DMS114 treated with DMSO at 0.1 percent for 48 hours (cell line): ENCODE data around the gene CFAP44.
"Not testable (repeated sequence)": the region's sequence is repeated elsewhere in the genome, so short reads cannot be mapped to it uniquely, and the experiment has no call there.

ENCODE experiments used
- DNase-seq: peaks from one replicate; lab custom pipeline; 2025; ENCODE audit not compliant: unreplicated experiment; lab: John Stamatoyannopoulos, UW

Gene CFAP44

DNA sequence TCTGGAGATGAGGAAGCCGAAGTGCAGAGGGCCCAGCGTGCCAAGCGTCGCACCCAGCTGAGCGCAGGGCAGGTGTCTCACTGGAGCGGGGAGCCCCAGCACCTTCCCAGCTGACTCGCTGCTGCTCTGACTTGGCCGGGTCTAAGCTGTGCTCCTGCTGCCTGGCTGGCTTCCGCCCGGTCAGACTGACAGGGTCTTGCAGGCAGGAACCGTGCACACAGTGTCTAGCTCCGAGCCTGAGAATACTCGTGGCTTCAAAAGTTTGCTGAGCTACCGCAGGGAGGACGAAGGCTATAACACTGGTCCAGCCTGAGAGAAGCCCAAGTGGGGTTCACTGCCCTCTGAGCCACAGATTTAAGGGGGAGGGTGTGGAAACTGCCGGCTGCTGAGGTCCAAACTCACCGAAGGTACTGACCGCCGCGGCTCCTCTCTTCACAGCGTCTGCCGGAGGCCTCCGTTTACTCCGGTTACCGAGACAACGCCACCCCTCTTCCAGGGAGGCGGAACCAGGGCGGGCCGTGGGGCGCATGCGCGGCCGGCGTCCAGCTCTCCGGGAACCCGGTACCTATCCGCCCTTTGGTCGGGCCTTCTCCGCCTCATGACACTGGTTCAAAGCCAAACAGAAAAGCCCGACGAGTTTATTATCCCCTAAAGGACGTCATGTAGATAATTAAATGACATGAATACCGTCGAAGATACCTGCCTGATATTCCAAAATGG lies at the start of gene CFAP44:
Gene CFAP44 (minus strand): TSS at position 443 of the 720 bp plus-strand sequence. CDS start 7,829 bp downstream, outside the sequence.
- no peak for DNase-seq

DNA sequence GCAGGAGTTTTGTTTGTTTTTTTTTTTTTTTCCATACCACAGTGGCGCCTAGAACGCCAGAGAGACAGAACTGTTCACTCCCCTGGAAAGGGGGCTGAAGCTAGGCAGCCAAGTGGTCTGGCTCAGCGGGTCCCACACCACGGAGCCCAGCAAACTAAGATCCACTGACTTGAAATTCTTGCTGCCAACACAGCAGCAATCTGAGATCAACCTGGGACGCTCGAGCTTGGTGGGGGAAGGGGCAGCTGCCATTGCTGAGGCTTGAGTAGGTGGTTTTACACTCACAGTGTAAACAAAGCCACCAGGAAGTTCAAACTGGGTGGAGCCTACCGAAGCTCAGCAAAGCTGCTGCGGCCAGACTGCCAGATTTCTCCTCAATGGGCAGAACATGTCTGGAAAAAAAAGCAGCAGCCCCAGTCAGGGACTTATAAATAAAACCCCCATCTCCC lies 43.9 kb upstream of the CFAP44 start:
- no peak for DNase-seq

GRCh38 chr3:113468539-113468938 lies 27.2 kb upstream of the CFAP44 start:
- DNase-seq = no peak

- no peak for DNase-seq
Measured at GRCh38 chr3:113461488-113461887, 20.2 kb upstream of the CFAP44 start.

GRCh38 chr3:113458554-113458953 lies 17.3 kb upstream of the CFAP44 start:
- DNase-seq = not testable (repeated sequence)

GRCh38 chr3:113455446-113455845 lies 14.2 kb upstream of the CFAP44 start:
- DNase-seq = no peak

DNA sequence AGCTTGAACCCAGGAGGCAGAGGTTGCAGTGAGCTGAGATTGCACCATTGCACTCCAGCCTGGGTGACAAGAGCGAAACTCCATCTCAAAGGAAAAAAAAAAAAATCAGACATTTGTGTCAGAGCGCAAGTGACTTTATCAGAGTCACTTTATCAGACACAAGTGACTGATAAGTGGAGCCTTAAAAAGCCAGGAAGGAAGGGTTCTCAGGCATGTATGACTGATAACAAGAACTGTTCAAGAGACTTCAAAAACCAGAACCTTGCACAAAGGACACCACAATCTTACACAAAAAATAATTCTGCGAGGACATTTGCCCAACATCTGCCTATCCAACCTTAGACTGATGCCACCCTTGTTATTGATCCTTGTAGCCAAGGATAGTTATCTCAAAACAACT lies 13.3 kb upstream of the CFAP44 start:
- no peak for DNase-seq

DNA sequence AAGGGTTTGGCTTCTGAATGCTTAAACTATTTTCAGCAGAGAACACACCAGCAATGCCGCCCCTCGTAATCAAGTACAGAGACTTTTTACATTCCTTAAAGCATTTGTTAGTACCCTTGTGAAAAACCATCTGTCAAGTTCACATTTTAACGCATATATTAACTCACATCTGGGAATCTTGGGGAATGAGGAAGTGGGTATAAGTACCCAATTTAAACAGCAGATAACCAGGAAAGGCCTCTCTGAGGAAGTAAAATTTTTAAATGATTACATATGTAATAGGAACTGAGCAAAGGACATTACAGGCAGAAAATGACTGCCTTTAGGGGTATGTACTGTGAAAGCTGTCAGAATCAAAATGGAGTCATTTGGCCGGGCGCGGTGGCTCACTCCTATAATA lies 12.8 kb upstream of the CFAP44 start:
- DNase-seq = no peak

GRCh38 chr3:113450911-113451310 lies 9.6 kb upstream of the CFAP44 start:
- no peak for DNase-seq

DNA sequence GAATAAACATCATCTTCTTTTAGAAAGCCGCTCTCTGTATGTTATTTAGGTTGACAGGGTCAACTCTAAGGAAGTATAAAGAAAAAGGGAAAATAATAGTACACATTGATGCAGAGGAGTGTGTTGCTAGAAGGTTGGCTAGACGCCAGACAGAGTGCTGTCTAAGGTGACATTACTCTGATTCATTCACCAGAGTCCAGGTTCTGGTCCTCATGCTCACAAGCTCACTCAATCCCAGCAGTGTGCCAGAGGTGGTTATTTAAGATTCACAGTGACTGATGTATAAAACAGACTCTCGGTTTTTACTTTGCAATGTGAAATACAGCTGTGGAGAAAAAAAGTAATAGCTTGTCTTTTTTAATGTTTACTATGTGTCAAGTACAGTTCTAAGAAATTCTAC lies 1.7 kb downstream of the CFAP44 start:
- DNase-seq = no peak

GRCh38 chr3:113438224-113438623 lies 3.1 kb downstream of the CFAP44 start:
- DNase-seq = no peak

- DNase-seq = no peak
Measured at GRCh38 chr3:113437411-113437810, 3.9 kb downstream of the CFAP44 start.

DNA sequence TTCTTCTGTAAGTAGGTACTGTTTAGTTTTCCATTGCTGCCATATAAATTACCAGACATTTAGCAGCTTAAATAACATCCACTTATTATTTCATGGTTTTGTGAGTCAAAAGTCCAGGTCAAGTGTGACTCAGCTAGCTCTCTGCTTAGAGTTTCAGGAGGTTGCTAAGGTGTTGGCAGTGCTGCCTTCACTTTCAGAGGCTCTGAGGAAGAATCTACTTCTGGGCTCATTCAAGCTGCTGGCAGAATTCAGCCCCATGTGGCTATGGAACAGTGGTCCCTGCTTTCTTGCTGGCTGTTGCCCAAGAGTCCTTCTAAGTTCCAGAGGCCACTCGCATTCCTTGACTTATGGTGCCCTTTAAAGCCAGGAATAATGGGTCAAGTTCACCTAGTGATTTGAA lies 4.5 kb downstream of the CFAP44 start:
- no peak for DNase-seq

- DNase-seq = no peak
Measured at GRCh38 chr3:113431811-113432210, 9.5 kb downstream of the CFAP44 start.

DNA sequence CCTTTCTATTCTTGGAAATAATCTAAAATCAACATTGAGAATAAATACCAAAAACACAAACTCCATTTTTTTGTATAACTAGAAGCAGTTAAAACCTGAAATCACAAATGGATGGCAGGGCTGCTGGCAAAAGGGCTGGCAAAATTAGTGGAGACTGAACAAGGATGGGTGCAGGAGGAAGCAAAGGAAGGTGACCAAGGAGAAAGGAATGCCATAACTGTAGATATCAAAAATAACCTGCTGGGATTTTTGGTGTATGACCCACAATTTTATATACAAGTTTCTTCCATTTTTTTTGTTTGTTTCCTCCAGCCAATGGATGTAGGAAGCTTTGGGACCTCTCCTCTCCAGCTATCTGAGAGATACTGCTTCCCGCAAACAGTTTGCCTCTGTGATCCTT lies 12.7 kb downstream of the CFAP44 start:
- no peak for DNase-seq

GRCh38 chr3:113423699-113424098 lies 17.6 kb downstream of the CFAP44 start:
- DNase-seq = no peak

DNA sequence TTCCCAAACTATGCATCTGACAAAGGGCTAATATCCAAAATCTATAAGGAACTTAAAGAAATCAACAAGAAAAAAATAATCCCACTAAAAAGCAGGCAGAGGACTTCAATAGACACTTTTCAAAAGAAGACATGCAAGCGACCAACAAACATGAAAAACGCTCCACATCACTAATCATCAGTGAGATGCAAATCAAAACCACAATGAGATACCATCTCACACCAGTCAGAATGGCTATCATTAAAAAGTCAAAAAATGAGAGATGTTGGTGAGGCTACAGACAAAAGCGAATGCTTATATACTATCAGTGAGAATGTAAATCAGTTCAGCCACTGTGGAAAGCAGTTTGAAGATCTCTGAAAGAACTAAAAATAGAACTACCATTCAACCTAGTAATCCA lies 20.2 kb downstream of the CFAP44 start:
- DNase-seq = no peak

DNA sequence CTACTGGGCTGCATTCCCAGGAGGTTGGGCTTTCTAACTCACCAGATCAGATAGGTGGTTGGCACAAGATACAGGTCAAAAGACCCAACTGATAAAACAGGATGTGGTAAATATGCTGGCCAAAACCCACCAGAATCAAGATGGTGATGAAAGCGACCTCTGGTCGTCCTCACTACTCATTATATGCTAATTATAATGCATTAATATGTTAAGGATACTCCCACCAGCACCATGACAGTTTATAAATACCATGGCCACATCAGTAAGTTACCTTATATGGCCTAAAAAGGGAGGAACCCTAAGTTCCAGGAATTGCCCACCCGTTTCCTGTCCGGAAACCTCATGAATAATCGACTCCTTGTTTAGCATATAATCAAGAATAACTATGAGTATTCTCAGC lies 31.6 kb downstream of the CFAP44 start:
- no peak for DNase-seq

DNA sequence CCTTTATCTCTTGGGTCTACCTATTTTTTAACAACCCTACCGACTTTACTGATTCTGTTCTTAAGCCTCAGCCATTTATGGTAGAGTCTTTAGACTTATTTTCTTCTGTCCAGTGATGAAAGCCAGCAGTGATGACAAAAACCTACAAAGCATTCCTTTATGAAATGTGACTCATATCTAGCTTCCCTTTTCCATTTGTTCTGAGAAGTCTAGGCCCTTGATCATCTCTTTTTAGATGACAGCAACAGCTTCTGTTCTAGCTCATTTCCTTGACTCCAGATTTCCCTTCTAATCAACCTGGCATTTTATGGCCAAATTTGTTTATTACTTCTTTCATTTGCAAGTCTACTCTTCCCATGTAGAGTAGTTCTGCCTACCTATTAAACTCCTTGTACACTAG lies 36.1 kb downstream of the CFAP44 start:
- no peak for DNase-seq

DNA sequence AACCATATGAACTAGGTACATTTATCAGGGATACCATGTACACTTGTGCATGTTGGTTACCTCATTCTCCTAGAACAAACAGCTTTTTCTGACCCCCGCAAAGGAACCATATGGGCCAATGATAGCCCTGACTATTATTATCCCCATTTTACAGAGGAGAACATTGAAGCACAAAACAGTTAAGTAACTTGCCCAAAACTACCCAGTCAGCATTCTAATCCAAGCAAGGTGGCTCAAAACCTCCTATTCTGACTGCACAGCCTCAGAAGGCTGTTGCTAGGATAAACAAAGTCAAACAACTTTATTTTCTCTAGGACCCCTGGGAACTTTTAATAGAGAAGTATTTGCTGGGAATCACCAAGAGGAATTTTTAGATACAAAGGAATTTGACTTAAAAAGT lies 36.7 kb downstream of the CFAP44 start:
- no peak for DNase-seq
